ENCODE data around the gene HOPX. TPM values are rescaled to one million over a fixed set of nuclear protein-coding genes. Genes with fewer than 3 reads are reported as not detected.

Gene HOPX
- total RNA-seq, 4 donors from 2014 or later: 5.3 to 6.6 (median 5.7) TPM

- in situ Hi-C loops (cut with MboI; ENCODE audit: low sequenced_read_pairs in 4 of 4): no loop called here
- intact Hi-C loops (cut with DNase I; ENCODE audit: low total_unique reads): no loop called here
These were observed 23.2 kb upstream of the HOPX start for GRCh38 chr4:56704089-56704871.

GRCh38 chr4:56703378-56703777 is 22.3 kb upstream of the HOPX start:
- intact Hi-C loops (cut with DNase I; ENCODE audit: low total_unique reads): no loop called here
- in situ Hi-C loops (cut with MboI; ENCODE audit: low sequenced_read_pairs in 4 of 4): no loop called here

More at GRCh38 chr4:56704089-56704871, 23.2 kb upstream of the HOPX start:
- TF ChIP-seq POLR2A (IDR thresholded peaks at IDR 0.05) (no peak), CTCF (IDR thresholded peaks at IDR 0.05 in 4 of 5, conservative IDR thresholded peaks at IDR 0.05 in 1 of 5) (no peak)
- DNase-seq (no peak), ATAC-seq (no peak)
- H3K4me3 ChIP-seq: no peak overlapping the region
- no peaks in the 10 kb centered on the region for H3K36me3 ChIP-seq
- no peaks in the 10 kb centered on the region for H3K4me1 ChIP-seq
- H3K27ac ChIP-seq: no peak overlapping the region
- H3K27me3 ChIP-seq: no peaks in the 10 kb centered on the region
- no peaks in the 10 kb centered on the region for H3K9me3 ChIP-seq

GRCh38 chr4:56701644-56702043 is 20.5 kb upstream of the HOPX start:
- H3K4me1 ChIP-seq: no peaks in the 10 kb centered on the region
- H3K4me3 ChIP-seq: no peak overlapping the region
- no peaks in the 10 kb centered on the region for H3K9me3 ChIP-seq
- no peak overlapping the region for H3K27ac ChIP-seq
- ATAC-seq (no peak), DNase-seq (no peak)
- no peaks in the 10 kb centered on the region for H3K36me3 ChIP-seq
- intact Hi-C loops (cut with DNase I; ENCODE audit: low total_unique reads): no loop called here
- in situ Hi-C loops (cut with MboI; ENCODE audit: low sequenced_read_pairs in 4 of 4): no loop called here
- TF ChIP-seq CTCF (IDR thresholded peaks at IDR 0.05 in 4 of 5, conservative IDR thresholded peaks at IDR 0.05 in 1 of 5): no peak
- no peak for TF ChIP-seq POLR2A (IDR thresholded peaks at IDR 0.05)
- no peaks in the 10 kb centered on the region for H3K27me3 ChIP-seq

More at GRCh38 chr4:56703378-56703777, 22.3 kb upstream of the HOPX start:
- no peak for TF ChIP-seq POLR2A (IDR thresholded peaks at IDR 0.05)
- no peak for TF ChIP-seq CTCF (IDR thresholded peaks at IDR 0.05 in 4 of 5, conservative IDR thresholded peaks at IDR 0.05 in 1 of 5)
- ATAC-seq: no peak
- H3K27me3 ChIP-seq: no peaks in the 10 kb centered on the region
- H3K4me1 ChIP-seq: no peaks in the 10 kb centered on the region
- no peak overlapping the region for H3K27ac ChIP-seq
- no peaks in the 10 kb centered on the region for H3K36me3 ChIP-seq
- no peak for DNase-seq
- H3K9me3 ChIP-seq: no peaks in the 10 kb centered on the region
- H3K4me3 ChIP-seq: no peak overlapping the region

- H3K4me1 ChIP-seq: no peaks in the 10 kb centered on the region
- intact Hi-C loops (cut with DNase I; ENCODE audit: low total_unique reads): no loop called here
- H3K27me3 ChIP-seq: no peaks in the 10 kb centered on the region
- no peaks in the 10 kb centered on the region for H3K36me3 ChIP-seq
- no peak for ATAC-seq
- DNase-seq: no peak
- no peak overlapping the region for H3K27ac ChIP-seq
- no peak for TF ChIP-seq CTCF (IDR thresholded peaks at IDR 0.05 in 4 of 5, conservative IDR thresholded peaks at IDR 0.05 in 1 of 5)
- TF ChIP-seq POLR2A (IDR thresholded peaks at IDR 0.05): no peak
- H3K4me3 ChIP-seq: no peak overlapping the region
- no peaks in the 10 kb centered on the region for H3K9me3 ChIP-seq
- in situ Hi-C loops (cut with MboI; ENCODE audit: low sequenced_read_pairs in 4 of 4): no loop called here
These were observed 20.0 kb upstream of the HOPX start for GRCh38 chr4:56701161-56701480.

Data from gastrocnemius medialis (tissue), 4 donors.